NB4 (cell line): ENCODE results near the gene MBOAT2.

Experiments used
- CTCF ChIP-seq: IDR thresholded peaks from one replicate; pipeline ENCODE4 v1.5.1; 2012; ENCODE audit warnings: low read depth, low read length
- POLR2A ChIP-seq: IDR thresholded peaks from 2 replicates; pipeline ENCODE4 v1.6.1; 2011; ENCODE audit warnings: mild to moderate bottlenecking; ENCODE audit not compliant: insufficient read length; ENCODE audit errors: extremely low read depth
- TF ChIP-seq, protein P1 (sequence below): IDR thresholded peaks from 2 replicates; pipeline ENCODE4 v1.6.1; 2011; ENCODE audit warnings: low read depth, low read length

GRCh38 chr2:9002637-9003365 is 683 bp downstream of the MBOAT2 start:
- no peak for TF ChIP-seq POLR2A
- TF ChIP-seq CTCF, result no peak
- TF ChIP-seq, protein P1, sequence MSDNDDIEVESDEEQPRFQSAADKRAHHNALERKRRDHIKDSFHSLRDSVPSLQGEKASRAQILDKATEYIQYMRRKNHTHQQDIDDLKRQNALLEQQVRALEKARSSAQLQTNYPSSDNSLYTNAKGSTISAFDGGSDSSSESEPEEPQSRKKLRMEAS, result no peak
